HG02943 (cell line): ENCODE results near the gene TIMM21.

Experiments used
- ATAC-seq: cut with Tn5 transposase; IDR thresholded peaks from one replicate; pipeline ENCODE4 v1.9.1; 2021; ENCODE audit warnings: mild to moderate bottlenecking, low read depth, moderate library complexity; ENCODE audit not compliant: unreplicated experiment

TIMM21 gene

DNA sequence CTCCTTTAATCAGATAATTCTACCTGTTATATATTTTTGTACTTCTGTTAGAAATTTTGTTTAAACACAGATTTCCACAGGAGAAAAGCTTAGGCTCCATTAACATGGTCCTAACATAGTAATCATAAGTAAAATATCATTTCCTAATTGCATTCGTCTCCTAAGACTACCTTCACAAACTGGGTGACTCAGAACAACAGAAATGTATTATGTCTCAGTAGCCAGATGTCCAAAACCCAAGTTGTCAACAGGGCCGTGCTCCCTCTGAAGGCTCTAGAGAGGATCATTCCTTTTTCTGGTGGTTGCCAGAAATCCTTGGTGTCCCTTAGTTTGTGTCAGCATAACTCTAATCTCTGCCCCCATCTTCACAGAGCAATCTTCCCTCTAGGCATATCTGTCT is 6.1 kb upstream of the TIMM21 start:
- ATAC-seq, result no peak

DNA sequence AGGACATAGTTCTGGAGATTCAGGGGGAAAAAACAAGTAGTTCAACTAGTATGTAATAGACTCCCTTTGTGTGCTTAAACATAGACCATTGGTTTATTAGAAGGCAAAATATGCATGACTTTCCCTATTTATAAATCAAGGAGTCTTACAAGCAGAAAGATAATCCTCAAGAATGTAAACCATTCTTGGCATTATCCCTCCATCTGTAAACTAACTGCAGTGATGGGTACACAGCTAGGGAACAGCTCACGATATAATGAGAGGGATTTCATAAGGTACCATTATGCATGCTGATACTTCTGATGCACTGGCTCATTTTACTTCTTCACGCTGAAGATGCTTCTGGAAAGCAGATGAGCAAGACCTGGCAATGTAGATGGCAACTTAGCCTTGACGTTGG is 1.6 kb upstream of the TIMM21 start:
- ATAC-seq, result no peak

DNA sequence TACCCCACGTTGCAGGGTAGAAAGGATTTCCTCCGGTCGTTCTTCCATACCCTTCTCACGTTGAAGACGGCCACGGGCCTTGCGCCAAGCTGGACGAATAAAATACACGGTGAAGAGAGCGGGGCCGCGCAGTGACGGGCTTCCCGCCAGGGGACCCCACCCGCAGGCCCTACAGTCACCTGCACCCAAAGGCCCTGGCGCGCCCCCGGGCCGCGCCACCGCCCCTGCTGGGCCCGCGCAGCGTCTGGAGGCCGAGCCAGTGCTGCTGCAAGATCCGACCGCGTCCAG is 888 bp upstream of the TIMM21 start:
- no peak for ATAC-seq

GRCh38 chr18:74148543-74149070 is 284 bp downstream of the TIMM21 start:
- ATAC-seq, result no peak

GRCh38 chr18:74149878-74150277 is 1.6 kb downstream of the TIMM21 start:
- ATAC-seq, result no peak

DNA sequence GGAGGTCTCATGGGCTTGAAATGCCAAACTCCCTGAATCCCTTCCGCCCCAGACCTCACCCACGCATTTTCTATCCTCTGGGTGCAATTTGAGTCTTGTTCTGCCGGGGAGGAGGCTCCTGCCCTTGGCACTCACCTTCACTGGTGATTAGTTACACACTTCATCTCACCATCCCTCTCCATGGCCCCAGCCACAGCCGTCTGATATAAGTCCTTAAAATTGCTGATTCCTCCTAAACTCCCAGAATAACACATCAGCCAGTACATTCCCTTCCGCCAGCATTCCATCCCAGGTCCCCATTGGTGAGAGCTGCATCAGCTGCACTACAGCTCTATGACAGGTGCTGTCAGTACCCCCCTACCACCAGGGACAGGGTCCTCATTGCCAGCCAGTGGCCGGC is 3.9 kb downstream of the TIMM21 start:
- no peak for ATAC-seq

GRCh38 chr18:74152857-74153256 is 4.5 kb downstream of the TIMM21 start:
- ATAC-seq, result no peak

DNA sequence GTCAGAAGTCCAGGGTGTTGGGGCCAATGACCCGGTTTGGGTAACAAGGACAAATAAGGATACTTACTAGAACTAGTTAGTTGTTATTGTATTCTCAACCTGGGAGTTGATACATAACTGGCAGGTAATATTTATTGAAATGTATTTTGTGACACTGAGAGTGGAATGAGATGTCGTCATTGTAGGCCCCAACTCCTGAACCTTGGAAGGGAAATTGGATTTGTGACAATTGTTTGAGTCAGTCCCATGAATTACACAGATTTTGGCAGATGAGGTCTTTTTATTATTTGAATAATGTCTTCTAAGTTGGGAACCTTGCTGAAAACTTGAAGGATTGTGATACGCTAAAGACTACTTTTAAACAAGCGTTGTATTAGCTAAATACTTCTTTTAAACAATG is 5.1 kb downstream of the TIMM21 start:
- ATAC-seq, result no peak

GRCh38 chr18:74153793-74154192 is 5.5 kb downstream of the TIMM21 start:
- ATAC-seq, result no peak

DNA sequence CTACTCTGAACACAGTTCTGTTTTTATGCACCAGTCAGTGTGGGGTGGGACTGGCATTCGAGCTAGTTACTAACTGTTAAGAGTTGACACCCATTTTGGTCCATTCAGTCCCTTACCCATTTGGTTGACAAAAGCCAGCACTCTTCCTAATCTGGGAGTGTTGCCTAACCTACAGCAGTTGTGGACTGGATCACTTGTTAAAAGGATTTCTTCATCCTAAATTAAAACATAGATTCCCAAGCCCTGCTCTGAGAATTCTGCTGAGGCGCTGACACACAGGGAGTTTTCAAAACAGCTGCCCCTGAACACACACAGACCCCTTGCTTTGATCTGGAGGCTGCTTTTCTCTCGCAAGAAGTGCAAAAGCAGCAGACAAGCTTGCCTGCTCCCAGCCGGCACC is 6.4 kb downstream of the TIMM21 start:
- ATAC-seq, result no peak

- no peak for ATAC-seq
Measured at GRCh38 chr18:74155276-74155675, 7.0 kb downstream of the TIMM21 start.

GRCh38 chr18:74163019-74163660 is 14.8 kb downstream of the TIMM21 start:
- peak; percentile 65 for ATAC-seq

DNA sequence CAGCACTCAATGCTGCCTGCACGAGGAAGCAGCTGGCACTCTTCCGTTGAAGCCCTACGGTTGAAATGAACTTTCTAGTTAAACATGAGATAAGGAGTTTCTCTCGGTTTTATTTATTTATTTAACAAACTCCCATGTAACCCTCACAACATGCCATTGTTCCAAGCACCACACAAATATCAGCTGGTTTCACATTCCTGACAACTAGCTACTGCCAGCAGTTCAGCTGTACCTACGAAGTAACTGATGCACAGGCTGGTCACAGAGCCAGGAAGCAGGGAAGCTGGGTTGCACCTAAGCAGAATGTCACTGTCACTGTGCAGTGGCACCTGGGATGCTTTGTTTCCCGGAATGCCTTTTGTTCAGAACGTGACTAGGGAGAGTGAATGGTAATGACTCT is 18.1 kb downstream of the TIMM21 start:
- ATAC-seq, result no peak

DNA sequence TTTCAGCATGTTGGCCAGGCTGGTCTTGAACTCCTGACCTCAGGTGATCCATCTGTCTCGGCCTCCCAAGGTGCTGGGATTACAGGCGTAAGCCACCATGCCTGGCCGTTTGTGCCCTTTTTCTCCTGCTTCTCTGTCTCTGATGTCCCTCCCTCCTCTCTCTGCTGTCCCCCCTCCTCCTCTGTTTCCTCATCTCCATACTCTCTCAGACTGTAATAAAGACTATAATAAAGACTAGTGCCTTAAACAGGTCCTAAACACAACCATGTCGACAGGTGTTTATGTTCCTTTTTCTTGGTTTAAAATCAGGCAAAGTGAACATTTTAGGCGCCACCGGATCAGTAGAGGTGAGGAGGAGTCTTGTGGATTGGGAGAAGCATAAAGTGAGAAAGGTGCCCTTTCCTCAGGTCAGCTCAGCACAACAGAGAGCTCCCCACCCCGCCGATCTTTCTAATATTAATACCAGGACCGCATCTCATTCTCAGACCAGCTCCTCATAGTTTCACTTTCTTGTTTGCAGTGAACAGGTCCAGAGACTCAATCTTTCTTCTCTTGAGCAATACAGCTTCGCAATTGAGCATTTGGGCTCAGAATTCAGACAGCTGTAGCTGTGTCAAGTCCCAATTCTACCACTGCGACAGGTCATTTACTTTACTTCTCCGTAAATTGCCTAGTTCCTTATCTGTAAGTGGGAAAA is 23.7 kb downstream of the TIMM21 start:
- peak; percentile 93 for ATAC-seq

GRCh38 chr18:74172697-74173433 is 24.5 kb downstream of the TIMM21 start:
- no peak for ATAC-seq

DNA sequence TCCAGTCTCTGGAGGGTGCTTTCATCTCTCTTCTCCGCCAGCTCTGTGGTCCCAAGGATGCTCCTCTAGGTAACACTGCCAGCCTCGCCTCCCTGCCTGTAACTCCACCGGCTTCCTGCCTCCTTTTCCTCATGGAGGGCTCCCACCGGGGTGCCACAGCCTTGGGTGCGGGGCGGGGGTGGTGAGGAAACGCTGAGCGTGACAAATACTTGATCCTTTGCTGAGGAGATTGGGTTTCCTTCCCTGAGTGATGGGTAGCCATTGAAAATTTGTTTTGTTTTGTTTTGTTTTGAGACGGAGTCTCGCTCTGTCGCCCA is 25.1 kb downstream of the TIMM21 start:
- no peak for ATAC-seq

GRCh38 chr18:74175658-74176057 is 27.3 kb downstream of the TIMM21 start:
- ATAC-seq, result no peak

GRCh38 chr18:74178884-74179283 is 30.6 kb downstream of the TIMM21 start:
- ATAC-seq, result no peak

GRCh38 chr18:74179623-74180199 is 31.4 kb downstream of the TIMM21 start:
- ATAC-seq, result no peak

DNA sequence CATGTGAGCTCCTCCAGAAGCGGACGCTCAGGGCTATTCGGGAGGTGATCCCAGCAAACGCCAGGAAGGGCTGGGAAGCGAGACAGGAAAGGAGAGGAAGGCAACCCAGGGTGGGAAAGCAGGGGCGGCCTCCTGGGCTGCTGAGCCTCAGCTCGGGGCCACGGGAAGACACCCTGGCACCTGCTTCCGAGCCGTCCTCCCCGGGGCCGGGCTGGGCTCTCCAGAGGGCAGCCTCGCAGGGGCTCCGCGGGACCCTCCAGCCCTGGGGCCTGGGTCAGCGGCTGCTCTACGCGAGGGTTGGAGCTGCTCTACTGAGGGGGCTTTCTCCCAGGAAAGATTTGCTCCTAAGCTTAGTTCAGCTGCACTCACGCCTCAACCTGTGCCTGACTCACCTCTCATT is 34.0 kb downstream of the TIMM21 start:
- ATAC-seq, result no peak

DNA sequence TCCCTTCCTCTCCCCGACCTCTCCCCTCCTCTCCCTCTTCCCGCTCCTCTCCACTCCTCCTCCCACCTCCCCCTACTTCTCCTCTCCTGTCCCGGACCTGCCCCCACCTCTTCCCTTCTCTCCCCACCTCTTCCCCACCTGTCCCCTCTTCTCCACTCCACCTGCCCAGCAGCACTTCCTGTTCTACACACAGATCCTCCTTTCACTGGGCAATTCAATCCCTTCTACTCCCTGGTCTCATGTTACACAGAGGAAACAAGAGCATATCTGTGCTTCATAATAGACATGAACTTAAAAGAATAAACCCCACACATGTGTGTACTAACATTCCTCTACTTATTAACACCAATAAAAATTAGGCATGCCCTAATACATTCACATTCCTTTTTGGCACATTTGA is 34.8 kb downstream of the TIMM21 start:
- ATAC-seq, result no peak

DNA sequence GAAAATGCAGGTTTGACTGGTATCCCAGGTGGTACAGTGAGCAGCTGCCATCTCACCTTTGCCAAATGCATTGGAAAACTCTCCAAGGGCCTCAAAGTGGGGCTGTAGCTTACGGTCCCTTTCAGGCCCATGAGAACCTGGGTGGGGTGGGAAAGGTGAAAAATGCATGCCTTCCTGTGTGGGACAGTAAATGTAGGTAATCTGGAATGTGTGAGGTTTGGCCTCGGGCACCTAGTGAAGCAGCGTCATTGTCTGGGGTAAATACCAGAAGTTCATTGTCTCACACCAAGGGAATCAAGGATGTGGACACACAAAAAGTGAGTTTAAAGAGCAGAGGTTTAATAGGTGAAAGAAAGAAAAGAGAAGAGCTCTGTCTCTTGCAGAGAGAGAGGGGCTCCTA is 36.6 kb downstream of the TIMM21 start:
- ATAC-seq, result no peak
